GM13977 (cell line): ENCODE results near the gene MRM2.

Source experiments
- DNase-seq: peaks from one replicate; pipeline ENCODE4 v3.0.0; 2012; ENCODE audit warnings: low spot score
- in situ Hi-C: fragments of 300-500 bp; cut with MboI; formaldehyde crosslinking; loops from one replicate; pipeline ENCODE4 v1.12.0; 2022; ENCODE audit warnings: low sequenced_read_pairs, low pct_unique_long_range_greater_than_20kb, mixed read lengths, inconsistent platforms; ENCODE audit not compliant: unreplicated experiment
- TF ChIP-seq, protein P1 (sequence below): IDR thresholded peaks from 2 replicates; pipeline ENCODE4 v1.5.1; 2012; ENCODE audit warnings: mild to moderate bottlenecking, control low read depth; ENCODE audit not compliant: insufficient read depth; ENCODE audit errors: extremely low read depth, missing control alignments

Gene MRM2

DNA sequence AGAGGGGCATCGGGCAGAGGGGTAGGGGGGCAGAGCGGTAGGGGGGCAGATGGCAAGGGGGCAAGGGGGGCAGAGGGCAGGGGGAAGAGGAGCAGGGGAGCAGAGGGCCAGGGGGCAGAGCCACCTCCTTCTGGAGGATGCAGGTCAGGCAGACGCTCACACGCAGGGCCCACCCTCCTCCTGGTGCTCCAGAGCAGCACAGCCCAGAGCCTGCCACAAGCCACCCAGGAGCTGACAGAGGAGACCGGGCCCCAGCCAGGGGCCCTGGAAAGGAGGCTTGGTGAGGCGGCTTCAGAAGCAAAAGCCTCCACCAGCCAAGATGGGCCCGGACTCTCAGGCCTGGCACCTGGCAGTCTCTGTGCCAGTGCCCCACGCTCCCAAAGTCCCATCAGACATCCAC lies 22.4 kb downstream of the MRM2 start:
- DNase-seq: no peak
- in situ Hi-C loops: loop anchor here (25.0 kb wide), 1 partner anchor 632 kb away; no protein-coding TSS in a partner anchor
- TF ChIP-seq, protein P1, sequence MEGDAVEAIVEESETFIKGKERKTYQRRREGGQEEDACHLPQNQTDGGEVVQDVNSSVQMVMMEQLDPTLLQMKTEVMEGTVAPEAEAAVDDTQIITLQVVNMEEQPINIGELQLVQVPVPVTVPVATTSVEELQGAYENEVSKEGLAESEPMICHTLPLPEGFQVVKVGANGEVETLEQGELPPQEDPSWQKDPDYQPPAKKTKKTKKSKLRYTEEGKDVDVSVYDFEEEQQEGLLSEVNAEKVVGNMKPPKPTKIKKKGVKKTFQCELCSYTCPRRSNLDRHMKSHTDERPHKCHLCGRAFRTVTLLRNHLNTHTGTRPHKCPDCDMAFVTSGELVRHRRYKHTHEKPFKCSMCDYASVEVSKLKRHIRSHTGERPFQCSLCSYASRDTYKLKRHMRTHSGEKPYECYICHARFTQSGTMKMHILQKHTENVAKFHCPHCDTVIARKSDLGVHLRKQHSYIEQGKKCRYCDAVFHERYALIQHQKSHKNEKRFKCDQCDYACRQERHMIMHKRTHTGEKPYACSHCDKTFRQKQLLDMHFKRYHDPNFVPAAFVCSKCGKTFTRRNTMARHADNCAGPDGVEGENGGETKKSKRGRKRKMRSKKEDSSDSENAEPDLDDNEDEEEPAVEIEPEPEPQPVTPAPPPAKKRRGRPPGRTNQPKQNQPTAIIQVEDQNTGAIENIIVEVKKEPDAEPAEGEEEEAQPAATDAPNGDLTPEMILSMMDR: no peak

DNA sequence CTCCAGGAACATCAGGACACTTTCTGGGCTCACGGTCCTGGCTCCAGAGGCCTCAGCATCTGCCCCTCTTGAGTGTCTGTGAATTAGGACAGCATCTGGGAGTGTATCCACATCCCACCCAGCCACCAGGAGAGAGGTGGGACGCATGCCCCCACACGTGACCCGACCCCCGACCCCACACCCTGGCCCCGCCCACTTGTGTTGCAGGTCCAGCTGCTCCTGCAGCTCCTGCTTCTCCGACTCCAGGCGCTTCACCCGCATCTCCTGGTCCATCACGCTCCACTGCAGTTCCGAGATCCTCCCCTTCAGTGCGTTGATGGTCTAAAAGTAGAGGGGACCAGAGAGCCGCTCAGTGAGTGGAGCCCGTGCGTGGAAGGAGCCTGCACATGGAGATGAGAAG lies 22.9 kb downstream of the MRM2 start:
- TF ChIP-seq, protein P1: no peak
- in situ Hi-C loops: loop anchor here (25.0 kb wide), 1 partner anchor 632 kb away; no protein-coding TSS in a partner anchor
- no peak for DNase-seq

DNA sequence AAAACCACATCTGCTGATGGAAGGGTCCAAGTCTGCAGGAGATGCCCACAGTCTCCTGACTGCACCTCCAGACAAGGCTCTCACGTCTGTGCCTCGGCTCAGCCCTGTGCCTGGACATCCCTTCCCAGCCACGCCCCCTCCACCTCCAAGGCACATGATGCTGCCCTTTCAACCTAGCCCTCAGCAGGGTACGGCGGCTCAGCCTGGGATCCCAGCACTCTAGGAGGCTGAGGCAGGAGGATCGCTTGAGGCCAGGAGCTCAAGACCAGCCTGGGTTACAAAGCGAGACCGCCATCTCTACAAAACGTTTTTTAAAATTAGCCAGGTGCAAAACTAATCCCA lies 23.6 kb downstream of the MRM2 start:
- TF ChIP-seq, protein P1: no peak
- no peak for DNase-seq
- in situ Hi-C loops: loop anchor here (25.0 kb wide), 1 partner anchor 631 kb away; no protein-coding TSS in a partner anchor

DNA sequence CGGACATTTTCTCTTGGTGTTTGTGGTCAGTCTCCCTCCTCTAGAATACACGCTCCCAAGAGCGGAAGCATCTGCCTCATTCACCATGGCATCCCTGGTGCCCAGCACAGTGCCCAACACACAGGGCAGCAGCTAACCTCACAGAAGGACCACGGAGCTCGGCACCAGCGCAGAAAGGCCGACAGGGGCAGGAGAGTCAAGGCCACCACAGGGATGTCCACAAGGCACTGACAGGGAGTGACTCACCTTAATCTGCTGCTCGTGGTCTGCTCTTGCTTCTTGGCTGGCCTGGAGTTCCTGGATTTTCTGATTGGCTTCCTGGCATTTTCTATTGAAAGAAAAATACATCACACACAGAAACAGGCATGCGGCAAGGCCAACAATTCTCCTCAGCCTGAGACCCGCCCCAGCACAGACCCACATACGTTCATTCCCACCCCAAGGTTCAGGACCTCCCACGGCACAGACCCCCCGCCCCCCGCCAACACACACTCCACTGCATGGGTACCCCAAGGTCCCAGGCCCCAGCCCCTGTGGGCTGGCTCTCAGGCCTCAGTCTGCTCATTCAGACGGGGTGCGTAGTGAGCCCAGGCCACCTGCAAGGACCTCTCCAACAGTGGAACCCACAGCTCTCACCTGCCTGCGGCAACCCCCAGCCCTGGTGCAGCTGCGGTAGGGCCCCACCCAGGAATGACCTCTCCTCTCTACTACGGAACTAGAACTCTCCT lies 24.1 kb downstream of the MRM2 start:
- TF ChIP-seq, protein P1: no peak
- no peak for DNase-seq
- in situ Hi-C loops: loop anchor here (25.0 kb wide), 1 partner anchor 631 kb away; no protein-coding TSS in a partner anchor

DNA sequence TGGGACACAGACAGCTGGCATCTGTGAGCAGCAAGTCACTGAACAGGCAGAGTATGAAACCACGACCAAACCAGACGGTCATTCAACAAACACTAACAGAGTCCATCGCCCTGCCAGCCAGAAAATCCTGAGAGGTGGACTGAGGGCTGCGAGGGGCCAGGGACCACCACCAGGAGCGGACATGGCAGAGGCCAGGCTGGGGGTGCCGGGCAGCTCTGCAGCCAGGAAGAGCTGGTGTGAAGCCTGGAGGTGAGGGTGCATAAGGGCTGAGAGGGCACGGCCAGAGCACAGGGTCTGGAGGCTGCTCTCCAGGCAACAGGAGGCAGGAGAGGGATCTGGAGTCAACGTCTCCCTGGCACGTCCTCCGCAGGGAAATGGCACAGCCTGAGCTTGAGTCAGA lies 24.8 kb downstream of the MRM2 start:
- TF ChIP-seq, protein P1: no peak
- no peak for DNase-seq
- in situ Hi-C loops: loop anchor here (25.0 kb wide), 1 partner anchor 630 kb away; no protein-coding TSS in a partner anchor

DNA sequence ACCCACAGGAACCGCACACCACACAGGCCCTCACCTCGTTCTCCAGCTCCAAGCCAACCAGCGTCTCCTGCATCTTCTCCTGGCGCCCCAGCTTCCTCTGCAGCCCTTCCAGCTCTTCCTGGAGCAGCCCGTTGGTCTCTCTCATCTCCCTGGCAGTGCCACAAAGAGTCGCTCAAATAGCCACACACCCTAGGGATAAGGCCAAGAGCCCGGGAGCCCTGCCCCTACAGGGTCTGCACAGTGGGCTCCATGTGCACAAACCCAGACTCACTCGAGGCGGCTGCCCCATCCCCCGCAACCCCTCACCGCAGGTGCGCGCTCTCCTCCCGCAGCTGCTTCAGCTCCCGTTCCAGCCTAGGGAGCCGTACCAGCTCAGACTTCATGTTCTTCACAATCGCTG lies 26.2 kb downstream of the MRM2 start:
- DNase-seq: no peak
- TF ChIP-seq, protein P1: no peak
- in situ Hi-C loops: loop anchor here (25.0 kb wide), 1 partner anchor 629 kb away; no protein-coding TSS in a partner anchor
